ENCODE measurements around the gene ALK. TPM values are rescaled to one million over a fixed set of nuclear protein-coding genes. Genes with fewer than 3 reads are reported as not detected.

The ALK gene
- total RNA-seq, 4 donors from 2014 or later: 0.85 to 2.4 (median 1.8) TPM

DNA sequence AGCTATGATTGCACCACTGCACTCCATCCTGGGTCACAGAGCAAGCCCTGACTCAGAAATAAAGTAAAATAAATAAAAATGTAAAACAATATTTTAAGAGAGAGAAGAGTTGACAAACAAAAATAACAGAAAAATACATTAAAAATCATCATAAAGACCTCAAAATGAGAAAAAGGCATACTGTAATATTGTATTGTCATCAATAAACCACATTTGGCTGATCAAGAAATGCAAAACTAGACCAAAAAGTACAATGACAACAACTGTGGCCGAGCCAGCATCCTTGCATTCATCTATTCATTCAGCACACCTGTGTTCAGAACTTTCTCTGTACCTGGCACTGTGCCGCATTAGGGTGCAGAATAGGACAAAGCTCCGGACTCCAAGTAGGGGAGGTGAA lies 121.8 kb downstream of the ALK start:
- TF ChIP-seq, protein P1, sequence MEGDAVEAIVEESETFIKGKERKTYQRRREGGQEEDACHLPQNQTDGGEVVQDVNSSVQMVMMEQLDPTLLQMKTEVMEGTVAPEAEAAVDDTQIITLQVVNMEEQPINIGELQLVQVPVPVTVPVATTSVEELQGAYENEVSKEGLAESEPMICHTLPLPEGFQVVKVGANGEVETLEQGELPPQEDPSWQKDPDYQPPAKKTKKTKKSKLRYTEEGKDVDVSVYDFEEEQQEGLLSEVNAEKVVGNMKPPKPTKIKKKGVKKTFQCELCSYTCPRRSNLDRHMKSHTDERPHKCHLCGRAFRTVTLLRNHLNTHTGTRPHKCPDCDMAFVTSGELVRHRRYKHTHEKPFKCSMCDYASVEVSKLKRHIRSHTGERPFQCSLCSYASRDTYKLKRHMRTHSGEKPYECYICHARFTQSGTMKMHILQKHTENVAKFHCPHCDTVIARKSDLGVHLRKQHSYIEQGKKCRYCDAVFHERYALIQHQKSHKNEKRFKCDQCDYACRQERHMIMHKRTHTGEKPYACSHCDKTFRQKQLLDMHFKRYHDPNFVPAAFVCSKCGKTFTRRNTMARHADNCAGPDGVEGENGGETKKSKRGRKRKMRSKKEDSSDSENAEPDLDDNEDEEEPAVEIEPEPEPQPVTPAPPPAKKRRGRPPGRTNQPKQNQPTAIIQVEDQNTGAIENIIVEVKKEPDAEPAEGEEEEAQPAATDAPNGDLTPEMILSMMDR (IDR thresholded peaks at IDR 0.05; ENCODE audit: low read depth): no peak

DNA sequence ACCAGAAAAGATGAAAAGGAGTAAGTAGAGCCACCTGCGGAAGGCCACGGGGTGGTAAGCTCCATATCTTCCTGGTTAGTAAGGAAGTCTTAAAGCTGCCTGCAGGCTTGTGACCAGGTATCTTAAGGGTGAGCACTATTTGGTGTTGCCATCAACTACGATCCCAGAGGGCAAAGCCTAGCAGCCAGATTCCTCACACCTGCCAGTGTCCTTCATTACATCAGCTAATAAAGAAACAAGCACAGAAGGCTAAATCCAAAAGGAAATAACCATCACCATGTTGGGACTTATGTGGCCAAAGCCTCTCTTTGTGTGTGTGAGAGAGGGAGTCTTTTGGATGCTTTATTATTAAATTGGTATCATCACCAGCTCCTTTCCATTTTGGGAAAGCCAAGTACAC lies 123.5 kb downstream of the ALK start:
- TF ChIP-seq, protein P1 (IDR thresholded peaks at IDR 0.05; ENCODE audit: low read depth): no peak

DNA sequence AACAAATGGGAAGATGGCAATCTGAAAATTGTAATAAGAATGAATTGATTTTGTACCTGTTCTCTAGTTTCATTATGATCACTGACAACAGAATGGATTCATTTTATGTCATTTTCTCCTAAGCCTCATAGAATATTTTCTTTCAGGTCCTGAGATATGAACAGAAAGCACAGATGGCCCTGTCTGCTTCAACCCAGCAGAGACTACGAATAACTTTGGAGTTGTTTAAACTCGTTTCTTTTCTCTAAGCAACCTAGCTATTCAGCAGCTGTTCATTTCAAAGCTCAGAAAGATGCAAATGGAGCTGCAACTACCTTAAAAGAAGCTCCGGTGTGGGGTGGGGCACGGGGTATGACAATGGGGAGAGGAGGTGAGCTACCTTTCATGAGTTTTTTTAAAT lies 124.9 kb downstream of the ALK start:
- TF ChIP-seq, protein P1 (IDR thresholded peaks at IDR 0.05; ENCODE audit: low read depth): no peak

DNA sequence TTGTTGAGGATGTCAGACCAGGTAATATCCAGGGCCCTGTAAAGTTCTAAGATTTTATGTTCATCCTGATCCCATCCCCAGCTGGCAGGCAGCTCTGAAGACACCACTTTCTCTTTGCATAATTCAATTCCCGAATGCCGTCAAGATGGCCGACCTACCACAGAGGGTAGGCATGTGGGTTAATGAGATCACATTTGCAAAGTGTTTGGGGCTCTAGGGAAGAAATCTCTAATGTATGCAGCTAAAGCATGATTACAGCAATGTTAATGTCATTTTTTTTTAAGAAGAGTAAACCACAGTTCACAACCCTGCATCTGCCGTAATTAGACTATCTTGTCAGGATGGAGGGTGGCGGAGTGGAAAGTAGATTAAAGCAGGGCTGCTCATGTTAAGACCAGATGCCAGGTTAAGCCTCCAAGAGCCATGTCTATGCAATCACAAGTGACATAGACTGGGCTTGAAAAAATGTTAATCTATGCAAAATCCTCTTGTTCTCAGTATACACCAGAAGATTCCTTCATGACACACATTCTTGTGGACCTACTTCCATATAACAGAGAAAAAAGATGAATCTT lies 131.4 kb downstream of the ALK start:
- TF ChIP-seq, protein P1 (IDR thresholded peaks at IDR 0.05; ENCODE audit: low read depth): no peak

DNA sequence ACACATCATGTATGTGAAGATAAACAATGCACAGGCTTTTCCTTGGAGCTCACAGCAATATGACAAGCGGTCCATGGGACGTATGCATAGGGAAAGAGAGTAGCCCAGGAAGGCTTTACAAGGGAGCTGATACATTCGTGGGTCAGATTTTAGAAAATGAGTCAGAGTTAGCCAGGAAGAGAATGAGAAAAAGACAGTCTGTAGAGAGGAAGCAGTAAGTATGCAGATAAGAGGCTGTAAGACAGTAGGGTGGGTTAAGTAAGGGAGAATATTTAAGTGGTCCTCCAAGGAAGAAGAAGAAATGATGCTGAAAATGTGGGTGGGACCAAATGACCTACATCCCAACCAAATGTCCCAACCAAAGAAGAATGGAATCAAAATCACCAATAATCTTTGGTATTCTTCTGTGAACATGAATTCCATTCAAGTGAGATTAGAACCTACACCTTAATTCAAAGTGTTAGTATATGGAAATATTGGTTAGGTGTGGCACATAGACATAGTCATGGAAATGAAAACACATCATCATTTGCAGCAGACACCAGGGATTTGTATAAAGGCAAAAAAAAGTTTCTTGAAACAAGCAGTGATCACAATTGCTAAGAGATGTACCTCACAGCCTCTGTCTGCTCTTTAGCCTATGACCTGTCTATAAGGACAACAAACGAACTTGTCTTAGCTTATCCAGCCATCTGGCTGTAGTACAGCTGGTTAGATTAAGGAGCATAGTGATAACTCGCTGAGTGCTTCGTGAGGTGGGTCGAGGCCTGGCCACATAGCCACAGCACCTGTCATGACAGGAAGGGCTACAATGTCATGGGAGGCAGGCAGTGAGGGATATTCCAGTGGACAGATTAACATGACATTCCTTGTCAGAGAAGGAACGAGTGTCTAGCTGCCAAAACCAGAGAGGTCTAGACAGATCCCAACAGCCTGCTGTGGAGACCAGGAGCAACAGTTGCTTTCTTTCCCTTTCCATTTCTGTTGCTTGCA lies 133.6 kb downstream of the ALK start:
- TF ChIP-seq, protein P1 (IDR thresholded peaks at IDR 0.05; ENCODE audit: low read depth): no peak

DNA sequence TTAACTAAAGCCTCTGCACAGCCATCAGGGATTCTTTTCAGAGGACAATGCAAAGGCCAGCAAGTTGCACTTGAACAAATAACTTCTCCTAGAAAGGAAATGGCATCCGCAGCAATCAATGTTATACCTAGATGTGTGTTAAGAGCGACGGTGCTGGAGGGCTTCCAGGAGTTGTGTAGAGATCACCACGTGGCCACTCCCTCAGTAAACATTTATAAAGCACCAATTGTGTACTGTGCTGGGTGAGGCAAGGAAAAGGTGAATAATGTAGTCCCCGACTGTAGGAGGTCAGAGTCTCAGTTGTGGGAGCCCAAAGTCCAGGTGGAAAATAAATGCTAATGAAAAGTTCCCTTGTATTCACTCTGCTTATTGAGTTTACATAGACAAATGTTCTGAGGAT lies 135.0 kb downstream of the ALK start:
- TF ChIP-seq, protein P1 (IDR thresholded peaks at IDR 0.05; ENCODE audit: low read depth): no peak

DNA sequence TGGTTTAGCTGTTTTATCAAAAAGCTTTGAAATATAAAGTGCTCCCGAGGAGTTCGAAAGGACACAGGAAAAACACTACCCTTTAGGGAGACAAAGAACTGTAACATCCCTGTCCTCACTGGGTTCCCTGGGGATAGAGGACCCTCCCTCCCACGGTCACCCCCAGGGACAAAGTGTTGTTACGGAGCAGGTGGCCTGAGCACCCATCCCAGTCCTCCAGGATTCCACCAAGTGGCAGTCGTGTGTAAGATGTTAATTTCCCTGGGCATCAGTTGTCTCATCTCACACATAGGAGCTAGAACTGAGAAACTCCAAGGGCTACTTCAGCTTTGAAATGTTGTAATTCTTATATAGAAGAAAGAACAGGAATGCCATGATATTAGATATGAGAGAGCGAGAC lies 137.7 kb downstream of the ALK start:
- TF ChIP-seq, protein P1 (IDR thresholded peaks at IDR 0.05; ENCODE audit: low read depth): no peak
